COLO829 (cell line): ENCODE data around the gene APOC3.

Experiments
- DNase-seq: peaks from one replicate; pipeline ENCODE4 v3.0.0; 2012; ENCODE audit warnings: low spot score

Gene APOC3

DNA sequence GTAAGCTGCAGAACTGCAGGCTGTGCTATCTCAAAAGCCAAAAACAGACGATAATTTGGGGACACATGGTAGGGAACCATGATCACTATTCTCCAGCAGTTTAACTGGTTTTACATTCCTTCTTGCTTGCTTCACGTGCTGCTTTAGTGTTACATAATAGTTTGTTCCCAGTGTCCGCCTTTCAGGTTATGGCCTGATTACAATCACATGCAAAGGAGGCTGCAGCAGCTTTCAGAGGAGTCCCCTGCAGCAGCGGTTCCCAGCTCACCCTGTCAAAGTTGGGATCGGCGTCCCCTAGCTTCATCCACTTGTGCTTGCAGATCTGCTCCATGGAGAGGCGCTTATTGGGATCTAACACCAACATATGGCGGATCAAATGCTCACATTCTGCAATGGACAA lies 46.9 kb downstream of the APOC3 start:
- no peak for DNase-seq

DNA sequence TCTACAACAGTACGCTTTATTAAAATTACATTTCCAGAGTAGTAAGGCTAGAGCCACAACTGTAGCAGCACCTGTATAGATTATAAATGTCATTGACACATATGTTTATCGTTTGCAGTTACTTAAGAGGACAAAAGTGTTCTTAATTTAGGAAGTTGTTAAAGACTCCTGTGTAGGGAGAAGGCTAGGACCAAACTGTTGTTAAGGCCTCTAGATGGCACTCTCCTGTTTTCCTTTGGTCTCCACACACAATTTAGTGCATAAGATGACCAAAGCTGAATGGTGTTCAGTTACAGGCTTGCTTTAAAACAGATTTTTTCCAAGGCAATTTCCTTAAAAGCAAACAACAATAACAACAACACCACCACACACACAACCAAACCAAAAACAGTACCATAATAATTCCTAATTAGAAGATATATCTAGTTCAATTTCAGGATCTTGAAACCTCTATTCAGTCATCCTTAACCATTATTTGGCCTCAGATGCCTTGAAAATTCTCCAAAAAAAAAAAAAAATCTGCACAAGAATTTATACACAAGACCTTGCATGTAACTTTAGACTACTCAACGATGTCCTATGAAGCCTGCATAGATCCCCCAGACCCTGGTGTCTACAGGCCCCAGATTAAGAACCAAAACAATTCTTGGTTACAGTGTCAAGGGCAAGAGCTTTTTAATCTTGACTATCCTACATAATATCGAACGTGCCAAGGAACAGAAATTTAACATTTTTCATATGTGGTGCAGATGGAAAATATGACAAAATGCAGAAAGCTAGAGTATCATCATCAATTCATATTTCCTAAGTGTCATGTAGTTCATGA lies 50.3 kb downstream of the APOC3 start:
- DNase-seq: peak; percentile 58

DNA sequence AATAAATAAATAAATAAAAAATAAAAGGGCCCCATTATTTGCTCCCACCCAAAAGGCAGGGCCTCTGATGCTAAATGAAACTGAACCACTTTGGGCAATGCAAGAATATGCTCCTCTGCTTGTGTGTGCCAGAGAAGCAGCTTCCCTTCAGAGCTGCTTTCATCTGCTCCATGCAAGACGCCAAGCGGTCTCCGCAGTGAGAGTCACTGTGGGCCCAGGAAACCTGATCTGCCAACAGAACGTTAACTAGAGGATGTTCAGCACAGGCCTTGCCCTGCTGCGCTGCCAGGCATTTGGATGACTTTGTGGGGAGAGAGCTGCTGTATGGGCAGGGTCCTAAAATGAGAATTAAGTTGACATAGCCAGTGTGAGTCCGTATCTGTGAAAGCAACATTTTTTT lies 51.4 kb downstream of the APOC3 start:
- DNase-seq: no peak

DNA sequence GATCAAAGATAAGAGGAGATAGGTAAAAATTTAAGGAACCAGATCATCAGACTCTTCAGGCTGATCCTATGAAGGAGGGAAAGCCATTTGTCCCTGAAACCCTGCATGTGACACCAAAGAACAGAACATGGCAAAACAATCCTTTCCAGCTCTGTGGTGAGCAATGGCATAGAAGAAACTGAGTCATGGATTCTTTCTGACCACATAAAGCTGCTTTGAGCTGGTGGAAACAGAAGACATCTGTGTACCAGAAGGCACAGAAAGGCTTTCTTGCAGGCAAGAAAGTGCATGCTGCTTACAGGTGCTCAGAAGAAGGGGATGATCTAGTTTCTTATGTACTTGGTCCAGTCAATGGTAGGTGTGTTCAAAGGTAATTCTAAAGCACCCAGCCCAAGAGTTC lies 52.7 kb downstream of the APOC3 start:
- peak; percentile 28 for DNase-seq
